ENCODE data around the gene CHODL. TPM values are rescaled to one million over a fixed set of nuclear protein-coding genes. Genes with fewer than 3 reads are reported as not detected.

Gene CHODL, protein sequence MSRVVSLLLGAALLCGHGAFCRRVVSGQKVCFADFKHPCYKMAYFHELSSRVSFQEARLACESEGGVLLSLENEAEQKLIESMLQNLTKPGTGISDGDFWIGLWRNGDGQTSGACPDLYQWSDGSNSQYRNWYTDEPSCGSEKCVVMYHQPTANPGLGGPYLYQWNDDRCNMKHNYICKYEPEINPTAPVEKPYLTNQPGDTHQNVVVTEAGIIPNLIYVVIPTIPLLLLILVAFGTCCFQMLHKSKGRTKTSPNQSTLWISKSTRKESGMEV
- under 1 TPM in 1 of 2 donors, not detected in 1; 0.13 TPM for total RNA-seq

GRCh38 chr21:18244671-18245463, at the start of gene CHODL:
Gene CHODL, plus strand, starts transcription at chr21:18244833. Its CDS starts 391 bp downstream, at chr21:18245224.
- no peak for ATAC-seq (replicated peaks)
- Mint-ChIP-seq H3K4me1 (no peaks in the 10 kb centered on the region), H3K9me3 (no peaks in the 10 kb centered on the region), H3K4me3 (no peak within 1 kb of the TSS), H3K27me3 (peaks cover 20% of the 10 kb centered on the region), H3K36me3 (ENCODE audit: low read depth) (no peaks in the 10 kb centered on the region), H3K27ac (no peak within 1 kb of the TSS)

- Mint-ChIP-seq H3K36me3 (ENCODE audit: low read depth) (no peaks in the 10 kb centered on the region), H3K4me1 (no peaks in the 10 kb centered on the region), H3K27ac (no peak overlapping the region), H3K9me3 (peaks cover 3% of the 10 kb centered on the region), H3K27me3 (no peaks in the 10 kb centered on the region), H3K4me3 (no peak overlapping the region)
- no peak for ATAC-seq (replicated peaks)
These were observed 39.7 kb upstream of the CHODL start for GRCh38 chr21:18204931-18205330.

GRCh38 chr21:18218331-18218730, 26.3 kb upstream of the CHODL start:
- peaks cover 20% of the 10 kb centered on the region for H3K9me3 Mint-ChIP-seq
- no peaks in the 10 kb centered on the region for H3K4me1 Mint-ChIP-seq
- no peak overlapping the region for H3K4me3 Mint-ChIP-seq
- no peak for ATAC-seq (replicated peaks)
- no peaks in the 10 kb centered on the region for H3K36me3 Mint-ChIP-seq (ENCODE audit: low read depth)
- peaks cover 7% of the 10 kb centered on the region for H3K27me3 Mint-ChIP-seq
- H3K27ac Mint-ChIP-seq: no peak overlapping the region

DNA sequence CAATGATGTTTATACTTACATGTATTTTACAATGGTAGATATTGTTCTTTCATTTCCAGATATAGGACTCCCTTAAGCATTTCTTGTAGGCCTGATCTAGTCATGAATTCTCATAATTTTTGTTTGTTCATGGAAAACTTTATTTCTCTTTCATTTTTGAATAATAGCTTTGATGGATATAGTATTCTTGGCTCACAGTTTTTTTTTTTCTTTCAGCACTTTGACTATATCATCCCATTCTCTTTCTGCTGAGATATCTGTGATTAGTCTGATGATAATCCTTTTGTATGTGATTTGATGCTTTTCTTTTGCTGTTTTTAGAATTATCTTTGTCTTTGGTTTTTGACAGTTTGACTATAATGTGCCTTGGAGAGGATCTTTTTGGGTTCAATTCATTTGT, 24.1 kb upstream of the CHODL start:
- peaks cover 7% of the 10 kb centered on the region for H3K27me3 Mint-ChIP-seq
- no peak for ATAC-seq (replicated peaks)
- H3K4me1 Mint-ChIP-seq: no peaks in the 10 kb centered on the region
- H3K36me3 Mint-ChIP-seq (ENCODE audit: low read depth): no peaks in the 10 kb centered on the region
- H3K27ac Mint-ChIP-seq: no peak overlapping the region
- H3K4me3 Mint-ChIP-seq: no peak overlapping the region
- H3K9me3 Mint-ChIP-seq: peaks cover 20% of the 10 kb centered on the region

GRCh38 chr21:18222346-18222745, 22.3 kb upstream of the CHODL start:
- Mint-ChIP-seq H3K27ac (no peak overlapping the region), H3K4me1 (no peaks in the 10 kb centered on the region), H3K36me3 (ENCODE audit: low read depth) (no peaks in the 10 kb centered on the region), H3K4me3 (no peak overlapping the region), H3K9me3 (peaks cover 16% of the 10 kb centered on the region), H3K27me3 (peaks cover 7% of the 10 kb centered on the region)
- ATAC-seq (replicated peaks): no peak

DNA sequence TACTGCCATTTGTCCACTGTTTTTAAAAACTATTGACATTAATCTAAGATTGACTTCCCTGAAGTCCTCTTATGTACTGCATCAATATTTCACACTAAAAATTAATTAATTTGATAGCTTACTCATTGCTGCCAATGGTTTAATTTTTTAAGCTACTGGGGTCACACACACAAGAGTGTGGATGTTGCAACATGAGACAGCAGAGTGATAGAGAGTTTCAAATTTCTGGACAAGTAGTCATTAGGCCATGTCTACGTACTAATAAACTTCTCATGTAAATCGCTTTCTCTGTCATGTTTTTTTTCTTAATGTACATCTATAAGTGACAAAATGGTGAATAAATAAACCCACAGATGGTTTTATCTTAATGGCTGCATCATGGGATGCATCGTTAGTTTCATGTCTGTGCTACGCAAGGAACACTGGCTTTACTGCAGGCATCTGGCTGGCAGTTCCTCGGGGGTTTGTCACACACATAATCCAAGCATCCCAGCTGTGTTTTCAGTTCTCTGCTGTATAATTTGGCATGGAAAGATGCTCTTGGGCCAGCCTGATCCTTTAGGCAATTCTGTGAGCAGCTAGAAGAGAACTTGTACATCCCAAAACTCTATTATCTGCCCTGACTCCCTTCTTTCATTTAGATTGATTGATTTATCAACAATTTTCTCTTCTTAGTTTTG, 16.4 kb upstream of the CHODL start:
- H3K4me3 Mint-ChIP-seq: no peak overlapping the region
- H3K36me3 Mint-ChIP-seq (ENCODE audit: low read depth): no peaks in the 10 kb centered on the region
- ATAC-seq (replicated peaks): no peak
- H3K9me3 Mint-ChIP-seq: no peaks in the 10 kb centered on the region
- no peaks in the 10 kb centered on the region for H3K4me1 Mint-ChIP-seq
- H3K27ac Mint-ChIP-seq: no peak overlapping the region
- H3K27me3 Mint-ChIP-seq: no peaks in the 10 kb centered on the region

GRCh38 chr21:18235545-18235944, 9.1 kb upstream of the CHODL start:
- H3K4me1 Mint-ChIP-seq: no peaks in the 10 kb centered on the region
- H3K27ac Mint-ChIP-seq: no peak overlapping the region
- H3K9me3 Mint-ChIP-seq: peaks cover 5% of the 10 kb centered on the region
- ATAC-seq (replicated peaks): no peak
- H3K27me3 Mint-ChIP-seq: no peaks in the 10 kb centered on the region
- no peak overlapping the region for H3K4me3 Mint-ChIP-seq
- H3K36me3 Mint-ChIP-seq (ENCODE audit: low read depth): no peaks in the 10 kb centered on the region

GRCh38 chr21:18245464-18245967, 883 bp downstream of the CHODL start:
- H3K27ac Mint-ChIP-seq: no peak overlapping the region
- peaks cover 20% of the 10 kb centered on the region for H3K27me3 Mint-ChIP-seq
- no peak for ATAC-seq (replicated peaks)
- H3K9me3 Mint-ChIP-seq: no peaks in the 10 kb centered on the region
- no peaks in the 10 kb centered on the region for H3K36me3 Mint-ChIP-seq (ENCODE audit: low read depth)
- H3K4me1 Mint-ChIP-seq: no peaks in the 10 kb centered on the region
- H3K4me3 Mint-ChIP-seq: no peak overlapping the region

- H3K4me1 Mint-ChIP-seq: no peaks in the 10 kb centered on the region
- H3K9me3 Mint-ChIP-seq: no peaks in the 10 kb centered on the region
- H3K27me3 Mint-ChIP-seq: peaks cover 20% of the 10 kb centered on the region
These were observed 3.5 kb downstream of the CHODL start for GRCh38 chr21:18248171-18248570.

DNA sequence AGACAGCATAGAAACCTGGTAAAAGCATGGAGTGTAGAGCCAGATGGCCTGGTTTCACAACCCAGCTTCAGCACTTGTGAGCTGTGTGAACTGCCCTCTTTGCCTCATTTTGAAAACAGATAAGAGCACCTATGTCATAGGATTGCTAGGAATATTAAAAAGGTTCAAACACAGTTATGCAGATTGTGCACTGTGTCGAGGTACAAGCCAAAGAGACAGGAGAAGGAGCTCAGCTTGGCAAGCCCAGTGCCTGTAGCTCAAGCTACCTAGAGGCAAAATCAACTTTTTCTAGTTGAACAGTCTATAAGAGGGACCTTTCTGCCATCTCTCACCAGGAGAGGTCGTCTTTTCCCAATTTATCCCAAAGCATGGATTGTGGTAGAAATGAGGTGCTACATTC, 5.0 kb downstream of the CHODL start:
- Mint-ChIP-seq H3K9me3 (no peaks in the 10 kb centered on the region), H3K36me3 (ENCODE audit: low read depth) (no peaks in the 10 kb centered on the region), H3K27me3 (peaks cover 10% of the 10 kb centered on the region), H3K27ac (no peak overlapping the region), H3K4me1 (no peaks in the 10 kb centered on the region), H3K4me3 (no peak overlapping the region)
- peak; percentile 47 for ATAC-seq (replicated peaks)

More at GRCh38 chr21:18248171-18248570, 3.5 kb downstream of the CHODL start:
- Mint-ChIP-seq H3K4me3 (no peak overlapping the region), H3K36me3 (ENCODE audit: low read depth) (no peaks in the 10 kb centered on the region), H3K27ac (no peak overlapping the region)
- ATAC-seq (replicated peaks): no peak

DNA sequence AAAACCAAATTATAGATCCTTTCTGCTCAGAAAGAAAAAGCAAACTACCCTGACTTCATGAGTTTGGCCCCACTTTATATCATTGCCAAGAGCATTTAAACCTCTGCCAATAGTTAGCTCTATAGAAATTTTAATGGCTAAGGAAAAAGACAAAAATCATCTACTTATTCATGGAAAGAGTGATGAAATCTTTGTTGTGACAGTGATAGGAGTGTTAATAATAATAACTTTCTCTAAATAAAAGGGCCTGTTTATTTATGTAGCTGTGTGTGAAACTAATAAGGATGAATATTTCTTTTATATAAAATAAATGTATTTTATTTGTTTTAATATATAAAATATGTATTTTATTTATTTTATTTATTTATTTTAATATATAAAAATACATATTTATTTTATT, 6.4 kb downstream of the CHODL start:
- Mint-ChIP-seq H3K9me3 (no peaks in the 10 kb centered on the region), H3K4me1 (no peaks in the 10 kb centered on the region), H3K4me3 (no peak overlapping the region), H3K27me3 (peaks cover 4% of the 10 kb centered on the region), H3K27ac (no peak overlapping the region), H3K36me3 (ENCODE audit: low read depth) (no peaks in the 10 kb centered on the region)
- ATAC-seq (replicated peaks): no peak

DNA sequence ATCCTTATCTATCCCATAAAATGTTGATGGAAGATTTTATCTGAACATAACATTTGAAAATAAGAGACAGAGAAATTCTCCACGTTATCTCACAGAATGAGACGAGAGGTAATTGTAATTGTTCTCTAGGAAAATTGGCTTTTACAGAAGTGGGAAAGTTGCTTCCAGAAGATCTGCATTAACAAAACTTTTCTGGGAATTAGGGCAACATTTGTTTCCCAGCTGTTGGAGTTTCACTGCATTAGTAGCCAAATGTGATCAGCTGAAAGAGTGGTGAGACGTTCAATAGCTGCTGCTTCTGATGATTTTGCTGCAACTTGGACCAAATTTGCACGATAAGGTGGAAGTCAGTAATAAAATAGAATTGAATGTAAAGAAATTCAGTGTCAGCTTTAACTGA, 7.6 kb downstream of the CHODL start:
- no peak for ATAC-seq (replicated peaks)

GRCh38 chr21:18252680-18253079, 8.0 kb downstream of the CHODL start:
- Mint-ChIP-seq H3K36me3 (ENCODE audit: low read depth) (no peaks in the 10 kb centered on the region), H3K4me3 (no peak overlapping the region), H3K27ac (no peak overlapping the region), H3K9me3 (no peaks in the 10 kb centered on the region), H3K4me1 (no peaks in the 10 kb centered on the region), H3K27me3 (no peaks in the 10 kb centered on the region)
- no peak for ATAC-seq (replicated peaks)

More for the DNA sequence above, 7.6 kb downstream of the CHODL start:
- Mint-ChIP-seq H3K9me3 (no peaks in the 10 kb centered on the region), H3K27me3 (no peaks in the 10 kb centered on the region), H3K4me1 (no peaks in the 10 kb centered on the region), H3K36me3 (ENCODE audit: low read depth) (no peaks in the 10 kb centered on the region), H3K27ac (no peak overlapping the region), H3K4me3 (no peak overlapping the region)

DNA sequence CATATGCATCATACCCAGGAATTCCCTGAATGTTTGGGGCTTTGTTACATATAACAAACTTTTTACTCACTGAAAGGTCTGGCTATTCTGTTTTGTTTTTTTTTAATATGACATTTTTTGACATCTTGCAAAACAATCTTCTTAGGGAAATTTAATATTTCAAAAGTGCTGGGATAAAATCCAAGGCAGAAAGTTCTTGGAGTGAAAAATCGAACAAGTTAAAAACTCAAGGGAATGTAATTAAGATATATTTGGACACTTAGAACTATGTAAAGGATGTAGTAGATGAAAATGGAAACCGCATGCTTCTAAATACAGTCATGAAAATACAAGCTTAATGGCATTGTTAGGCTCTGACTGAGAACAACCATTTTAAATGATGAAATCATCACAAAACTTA, 8.6 kb downstream of the CHODL start:
- ATAC-seq (replicated peaks): no peak
- Mint-ChIP-seq H3K9me3 (no peaks in the 10 kb centered on the region), H3K4me3 (no peak overlapping the region), H3K36me3 (ENCODE audit: low read depth) (no peaks in the 10 kb centered on the region), H3K4me1 (no peaks in the 10 kb centered on the region), H3K27me3 (no peaks in the 10 kb centered on the region), H3K27ac (no peak overlapping the region)
